ENCODE measurements around the gene UGP2.

DNA sequence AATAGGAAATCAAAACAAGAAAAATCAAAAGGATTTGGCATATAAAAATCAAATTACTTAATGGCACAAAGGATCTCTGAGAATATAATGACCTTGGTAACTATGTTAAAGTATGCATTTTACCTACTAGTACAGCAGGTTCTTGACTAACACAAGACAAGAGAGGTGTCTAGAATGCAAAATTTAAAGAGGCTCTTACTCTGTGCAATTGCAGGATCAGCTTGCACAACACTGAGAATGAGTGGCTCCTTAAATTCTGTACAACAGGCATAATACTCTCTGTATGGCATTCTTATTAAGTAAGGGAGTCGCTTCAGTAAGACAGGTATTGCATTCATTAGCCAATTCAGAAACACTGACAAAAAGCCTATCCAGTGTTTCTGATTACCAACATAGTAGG, 72.6 kb downstream of the UGP2 start:
- TF ChIP-seq BHLHE40 (IDR thresholded peaks at IDR 0.05; ENCODE audit: borderline replicate concordance) (no peak), FOXK2 (IDR thresholded peaks at IDR 0.05) (no peak), ARNT (IDR thresholded peaks at IDR 0.05) (no peak), LEF1 (IDR thresholded peaks at IDR 0.05; ENCODE audit: borderline replicate concordance) (no peak), L3MBTL2 (conservative IDR thresholded peaks at IDR 0.05) (no peak), SP1 (IDR thresholded peaks at IDR 0.05) (no peak), ZNF384 (IDR thresholded peaks at IDR 0.05) (no peak), TARDBP (IDR thresholded peaks at IDR 0.05) (no peak), FOXM1 (IDR thresholded peaks at IDR 0.05; ENCODE audit: borderline replicate concordance) (no peak)
